ENCODE results near the gene ARSD. TPM values are rescaled to one million over a fixed set of nuclear protein-coding genes. Genes with fewer than 3 reads are reported as not detected.
"Not testable (repeated sequence)": the region's sequence is repeated elsewhere in the genome, so short reads cannot be mapped to it uniquely, and the experiment has no call there.

Gene ARSD
- polyA plus RNA-seq, 1 donor (not counting 4 experiments of a cell fraction or from before 2014, with no cell fraction given), result 7.9 TPM

GRCh38 chrX:2955281-2955680 is 26.1 kb upstream of the ARSD start:
- no peaks in the 10 kb centered on the region for H3K9me1 ChIP-seq (ENCODE audit: control insufficient read depth, extremely low read depth, insufficient read depth, low read length)
- H3K4me2 ChIP-seq (ENCODE audit: control insufficient read depth, extremely low read depth, insufficient read depth, low read depth, low read length), result no peak overlapping the region
- H3K27ac ChIP-seq (ENCODE audit: control insufficient read depth, insufficient read depth, low read length), result no peak overlapping the region
- no peaks in the 10 kb centered on the region for H3K9me3 ChIP-seq (ENCODE audit: control insufficient read depth, low read depth, low read length)
- no peak for FAIRE-seq
- H2AFZ ChIP-seq (ENCODE audit: control insufficient read depth, low read length), result no peak overlapping the region
- no peaks in the 10 kb centered on the region for H3K79me2 ChIP-seq (ENCODE audit: control insufficient read depth, insufficient read depth, low read length)
- H4K20me1 ChIP-seq (ENCODE audit: control insufficient read depth, extremely low read depth, insufficient read depth, low read length), result no peaks in the 10 kb centered on the region
- no peaks in the 10 kb centered on the region for H3K4me1 ChIP-seq (ENCODE audit: control insufficient read depth, extremely low read depth, insufficient read depth, low read length)
- dilution Hi-C loops (cut with MboI; ENCODE audit: extremely low pct_ligation_motif_present, low sequenced_read_pairs), result no loop called here
- TF ChIP-seq EZH2 (IDR thresholded peaks at IDR 0.05; ENCODE audit: low read length), result no peak
- no peaks in the 10 kb centered on the region for H3K36me3 ChIP-seq (ENCODE audit: control insufficient read depth in 2 of 2, extremely low read depth in 1 of 2, insufficient read depth in 2 of 2, low read length in 2 of 2)
- H3K9ac ChIP-seq (ENCODE audit: control insufficient read depth, extremely low read depth, insufficient read depth, low read length), result no peak overlapping the region
- H3K4me3 ChIP-seq (ENCODE audit: control insufficient read depth in 2 of 3, extremely low read depth in 1 of 3, insufficient read depth in 2 of 3, low read depth in 1 of 3, low read length in 3 of 3), result no peak overlapping the region
- no peaks in the 10 kb centered on the region for H3K27me3 ChIP-seq (ENCODE audit: control insufficient read depth, extremely low read depth, insufficient read depth, low read length)
- no peak for DNase-seq (ENCODE audit: low read depth, low spot score)

GRCh38 chrX:2954541-2954940 is 25.4 kb upstream of the ARSD start:
- dilution Hi-C loops (cut with MboI; ENCODE audit: extremely low pct_ligation_motif_present, low sequenced_read_pairs), result no loop called here
- Histone ChIP-seq H3K36me3 (ENCODE audit: control insufficient read depth in 2 of 2, extremely low read depth in 1 of 2, insufficient read depth in 2 of 2, low read length in 2 of 2) (no peaks in the 10 kb centered on the region), H4K20me1 (ENCODE audit: control insufficient read depth, extremely low read depth, insufficient read depth, low read length) (no peaks in the 10 kb centered on the region), H3K27ac (ENCODE audit: control insufficient read depth, insufficient read depth, low read length) (no peak overlapping the region), H2AFZ (ENCODE audit: control insufficient read depth, low read length) (no peak overlapping the region), H3K79me2 (ENCODE audit: control insufficient read depth, insufficient read depth, low read length) (no peaks in the 10 kb centered on the region), H3K4me1 (ENCODE audit: control insufficient read depth, extremely low read depth, insufficient read depth, low read length) (no peaks in the 10 kb centered on the region), H3K9me3 (ENCODE audit: control insufficient read depth, low read depth, low read length) (no peaks in the 10 kb centered on the region), H3K27me3 (ENCODE audit: control insufficient read depth, extremely low read depth, insufficient read depth, low read length) (no peaks in the 10 kb centered on the region), H3K4me3 (ENCODE audit: control insufficient read depth in 2 of 3, extremely low read depth in 1 of 3, insufficient read depth in 2 of 3, low read depth in 1 of 3, low read length in 3 of 3) (no peak overlapping the region), H3K9ac (ENCODE audit: control insufficient read depth, extremely low read depth, insufficient read depth, low read length) (no peak overlapping the region), H3K9me1 (ENCODE audit: control insufficient read depth, extremely low read depth, insufficient read depth, low read length) (no peaks in the 10 kb centered on the region), H3K4me2 (ENCODE audit: control insufficient read depth, extremely low read depth, insufficient read depth, low read depth, low read length) (no peak overlapping the region)
- no peak for DNase-seq (ENCODE audit: low read depth, low spot score)
- FAIRE-seq, result no peak
- TF ChIP-seq CTCF (optimal IDR thresholded peaks at IDR 0.05 in 1 of 3, IDR thresholded peaks at IDR 0.05 in 1 of 3, conservative IDR thresholded peaks at IDR 0.05 in 1 of 3; ENCODE audit: extremely low read depth in 1 of 3, insufficient read depth in 2 of 3, low read length in 3 of 3) (no peak), EZH2 (IDR thresholded peaks at IDR 0.05; ENCODE audit: low read length) (no peak)

GRCh38 chrX:2937942-2938341 is 8.8 kb upstream of the ARSD start:
- H3K4me3 ChIP-seq (ENCODE audit: control insufficient read depth in 2 of 3, extremely low read depth in 1 of 3, insufficient read depth in 2 of 3, low read depth in 1 of 3, low read length in 3 of 3); H3K4me1 ChIP-seq (ENCODE audit: control insufficient read depth, extremely low read depth, insufficient read depth, low read length); H3K4me2 ChIP-seq (ENCODE audit: control insufficient read depth, extremely low read depth, insufficient read depth, low read depth, low read length); FAIRE-seq; H3K27ac ChIP-seq (ENCODE audit: control insufficient read depth, insufficient read depth, low read length); H3K36me3 ChIP-seq (ENCODE audit: control insufficient read depth in 2 of 2, extremely low read depth in 1 of 2, insufficient read depth in 2 of 2, low read length in 2 of 2); dilution Hi-C loops (cut with MboI; ENCODE audit: extremely low pct_ligation_motif_present, low sequenced_read_pairs); H3K9me3 ChIP-seq (ENCODE audit: control insufficient read depth, low read depth, low read length); DNase-seq (ENCODE audit: low read depth, low spot score); H3K9ac ChIP-seq (ENCODE audit: control insufficient read depth, extremely low read depth, insufficient read depth, low read length); H3K79me2 ChIP-seq (ENCODE audit: control insufficient read depth, insufficient read depth, low read length); H3K9me1 ChIP-seq (ENCODE audit: control insufficient read depth, extremely low read depth, insufficient read depth, low read length); H3K27me3 ChIP-seq (ENCODE audit: control insufficient read depth, extremely low read depth, insufficient read depth, low read length); H2AFZ ChIP-seq (ENCODE audit: control insufficient read depth, low read length); H4K20me1 ChIP-seq (ENCODE audit: control insufficient read depth, extremely low read depth, insufficient read depth, low read length): not testable (repeated sequence)
